Measurements from ENCODE around the gene MADD. TPM values are rescaled to one million over a fixed set of nuclear protein-coding genes. Genes with fewer than 3 reads are reported as not detected.

MADD gene
- total RNA-seq, 1 experiment from 2014 or later: 41.0 TPM

- no peaks in the 10 kb centered on the region for H3K79me2 ChIP-seq (ENCODE audit: insufficient read depth, low read length)
- H2BK5ac ChIP-seq (ENCODE audit: insufficient read length, low read length): no peak overlapping the region
- no peak overlapping the region for H3K56ac ChIP-seq (ENCODE audit: insufficient read length, low read depth, low read length)
- Mint-ChIP-seq H3K27ac (peak overlapping the region in 1 of 3 experiments; percentile 88; a peak in 3 of 7 replicates), H3K4me3 (no peak overlapping the region), H3K9me3 (no peaks in the 10 kb centered on the region), H3K4me1 (peaks cover 2 to 20% of the 10 kb centered on the region in 2 experiments; a peak in 3 of 4 replicates), H3K36me3 (ENCODE audit: insufficient read depth in 1 of 3, low read depth in 3 of 3) (peaks cover 38 to 83% (median 70%) of the 10 kb centered on the region in 3 experiments; a peak in 6 of 7 replicates), H3K27me3 (ENCODE audit: low read depth) (no peaks in the 10 kb centered on the region)
- no peak overlapping the region for H4K91ac ChIP-seq (ENCODE audit: insufficient read length, low read depth, low read length)
- H2BK12ac ChIP-seq (ENCODE audit: insufficient read length, low read depth, low read length): no peak overlapping the region
- no peaks in the 10 kb centered on the region for H4K20me1 ChIP-seq (ENCODE audit: control insufficient read depth, insufficient read depth, insufficient read length)
- H3K4me2 ChIP-seq (ENCODE audit: insufficient read depth, insufficient read length, low read length): no peak overlapping the region
- H2AFZ ChIP-seq (ENCODE audit: low read length): no peak overlapping the region
- H3K27ac ChIP-seq (ENCODE audit: insufficient read length, low read depth, low read length): no peak overlapping the region
- no peak overlapping the region for H2BK15ac ChIP-seq (ENCODE audit: low read depth, low read length)
- H2BK20ac ChIP-seq (ENCODE audit: low read depth, low read length, poor library complexity, severe bottlenecking): no peak overlapping the region
- H3K9ac ChIP-seq (ENCODE audit: extremely low read depth, insufficient read length, low read length): no peak overlapping the region
- TF ChIP-seq CTCF (conservative IDR thresholded peaks at IDR 0.05): no peak
- DNase-seq: no peak
- H2BK120ac ChIP-seq (ENCODE audit: low read depth, low read length, poor library complexity, severe bottlenecking): no peak overlapping the region
- H3K23ac ChIP-seq (ENCODE audit: insufficient read length, low read depth, low read length): no peak overlapping the region
- H3K18ac ChIP-seq (ENCODE audit: insufficient read length, low read depth, low read length): no peak overlapping the region
- H4K5ac ChIP-seq (ENCODE audit: insufficient read length, low read depth, low read length): no peak overlapping the region
- H3K4ac ChIP-seq (ENCODE audit: low read depth, low read length): no peak overlapping the region
- H3K14ac ChIP-seq (ENCODE audit: insufficient read depth, low read length): no peak overlapping the region
- no peak overlapping the region for H2AK5ac ChIP-seq (ENCODE audit: insufficient read length, low read length)
- no peak overlapping the region for H3T11ph ChIP-seq (ENCODE audit: low read length)
- no peaks in the 10 kb centered on the region for H3K27me3 ChIP-seq (ENCODE audit: insufficient read depth, low read length)
- H4K8ac ChIP-seq (replicated peaks; ENCODE audit: insufficient read length, low read depth, low read length): no peak overlapping the region
- H3K79me1 ChIP-seq (ENCODE audit: insufficient read depth, low read depth, low read length, poor library complexity, severe bottlenecking): no peaks in the 10 kb centered on the region
- H3K4me1 ChIP-seq (ENCODE audit: insufficient read depth, low read length): no peaks in the 10 kb centered on the region
- no peaks in the 10 kb centered on the region for H3K9me3 ChIP-seq (ENCODE audit: control insufficient read depth, low read depth, low read length)
- no peaks in the 10 kb centered on the region for H3K23me2 ChIP-seq (ENCODE audit: insufficient read length, low read depth, low read length, poor library complexity, severe bottlenecking)
These were observed 10.2 kb downstream of the MADD start for GRCh38 chr11:47280099-47280498.
